Measurements from ENCODE around the gene GLI3. TPM values are rescaled to one million over a fixed set of nuclear protein-coding genes. Genes with fewer than 3 reads are reported as not detected.

GLI3 gene
- total RNA-seq, 1 donor from 2014 or later: 57.0 TPM

DNA sequence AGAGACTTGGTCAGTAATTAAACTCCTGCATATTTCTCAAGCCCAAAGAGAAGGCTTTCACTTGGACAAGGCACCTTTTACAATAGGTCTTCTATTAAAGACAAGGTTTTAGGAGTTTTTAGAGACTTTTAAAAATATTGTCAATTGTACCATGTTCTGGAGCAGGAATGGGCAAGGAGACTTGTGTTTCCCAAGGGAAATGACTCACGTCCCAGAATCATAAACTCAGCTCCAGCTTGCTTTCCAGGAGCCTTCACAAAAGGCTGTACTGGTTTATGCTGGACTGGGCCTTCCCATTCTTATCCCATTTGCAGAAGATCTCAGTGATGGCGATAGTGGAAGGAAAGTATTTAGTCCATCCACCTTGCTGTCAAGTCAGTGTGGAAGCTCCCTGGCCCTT lies 7.8 kb upstream of the GLI3 start:
- TF ChIP-seq CTCF (IDR thresholded peaks at IDR 0.05): no peak
- Mint-ChIP-seq H3K4me3 (ENCODE audit: unreplicated experiment) (no peak overlapping the region), H3K27me3 (ENCODE audit: unreplicated experiment) (no peaks in the 10 kb centered on the region), H3K36me3 (ENCODE audit: unreplicated experiment) (no peaks in the 10 kb centered on the region), H3K9me3 (ENCODE audit: unreplicated experiment) (no peaks in the 10 kb centered on the region), H3K27ac (ENCODE audit: unreplicated experiment) (no peak overlapping the region), H3K4me1 (ENCODE audit: unreplicated experiment) (peaks cover 28% of the 10 kb centered on the region)
- no peak for DNase-seq (ENCODE audit: extremely low spot score, unreplicated experiment)

GRCh38 chr7:42242381-42242780 lies 5.4 kb upstream of the GLI3 start:
- Mint-ChIP-seq H3K27ac (ENCODE audit: unreplicated experiment) (no peak overlapping the region), H3K27me3 (ENCODE audit: unreplicated experiment) (no peaks in the 10 kb centered on the region), H3K36me3 (ENCODE audit: unreplicated experiment) (no peaks in the 10 kb centered on the region), H3K9me3 (ENCODE audit: unreplicated experiment) (no peaks in the 10 kb centered on the region), H3K4me1 (ENCODE audit: unreplicated experiment) (peaks cover 42% of the 10 kb centered on the region), H3K4me3 (ENCODE audit: unreplicated experiment) (no peak overlapping the region)
- DNase-seq (ENCODE audit: extremely low spot score, unreplicated experiment): no peak
- no peak for TF ChIP-seq CTCF (IDR thresholded peaks at IDR 0.05)

GRCh38 chr7:42241424-42241823 lies 4.4 kb upstream of the GLI3 start:
- no peaks in the 10 kb centered on the region for H3K9me3 Mint-ChIP-seq (ENCODE audit: unreplicated experiment)
- H3K27ac Mint-ChIP-seq (ENCODE audit: unreplicated experiment): no peak overlapping the region
- H3K4me3 Mint-ChIP-seq (ENCODE audit: unreplicated experiment): no peak overlapping the region
- H3K4me1 Mint-ChIP-seq (ENCODE audit: unreplicated experiment): peaks cover 35% of the 10 kb centered on the region
- no peaks in the 10 kb centered on the region for H3K36me3 Mint-ChIP-seq (ENCODE audit: unreplicated experiment)
- H3K27me3 Mint-ChIP-seq (ENCODE audit: unreplicated experiment): no peaks in the 10 kb centered on the region
- TF ChIP-seq CTCF (IDR thresholded peaks at IDR 0.05): no peak
- DNase-seq (ENCODE audit: extremely low spot score, unreplicated experiment): no peak

GRCh38 chr7:42240416-42240815 lies 3.4 kb upstream of the GLI3 start:
- Mint-ChIP-seq H3K27me3 (ENCODE audit: unreplicated experiment) (no peaks in the 10 kb centered on the region), H3K4me1 (ENCODE audit: unreplicated experiment) (peaks cover 36% of the 10 kb centered on the region), H3K4me3 (ENCODE audit: unreplicated experiment) (no peak overlapping the region)

DNA sequence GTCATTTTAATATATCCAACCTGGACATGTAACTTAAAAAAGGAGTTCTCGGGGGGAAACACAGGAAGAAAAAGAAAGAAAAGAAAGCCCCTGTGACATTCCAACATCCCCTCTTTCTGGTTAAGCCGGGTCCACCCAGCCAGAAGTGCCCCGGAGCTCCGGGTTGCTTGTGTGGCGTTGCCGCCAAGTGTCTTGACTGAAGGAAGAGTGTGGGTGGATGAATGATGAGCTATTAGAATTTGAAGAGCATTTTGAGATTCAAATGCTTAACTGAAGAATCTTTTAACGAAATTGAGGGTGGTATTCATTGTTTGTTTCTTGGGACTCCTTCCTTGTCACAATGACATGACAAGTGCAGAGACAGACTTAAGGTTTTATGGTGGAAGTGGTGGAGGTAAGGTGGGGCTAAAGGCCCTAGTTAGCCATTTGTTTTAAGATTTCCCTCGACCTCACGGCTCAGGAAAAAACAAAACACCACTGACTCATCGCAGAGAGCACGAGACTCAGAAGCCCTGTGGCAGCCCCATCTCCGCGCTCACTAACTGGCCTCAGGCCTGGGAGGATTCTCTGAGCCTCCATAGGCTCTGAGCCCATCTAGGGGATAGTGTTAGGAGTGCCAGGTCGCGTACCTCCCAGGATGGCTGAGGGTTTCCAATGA lies 1.8 kb upstream of the GLI3 start:
- Mint-ChIP-seq H3K36me3 (ENCODE audit: unreplicated experiment) (no peaks in the 10 kb centered on the region), H3K4me3 (ENCODE audit: unreplicated experiment) (peak overlapping the region; percentile 81), H3K9me3 (ENCODE audit: unreplicated experiment) (no peaks in the 10 kb centered on the region), H3K4me1 (ENCODE audit: unreplicated experiment) (peaks cover 46% of the 10 kb centered on the region), H3K27me3 (ENCODE audit: unreplicated experiment) (no peaks in the 10 kb centered on the region), H3K27ac (ENCODE audit: unreplicated experiment) (peak overlapping the region; percentile 94)
- DNase-seq (ENCODE audit: extremely low spot score, unreplicated experiment): no peak
- no peak for TF ChIP-seq CTCF (IDR thresholded peaks at IDR 0.05)

More at GRCh38 chr7:42240416-42240815, 3.4 kb upstream of the GLI3 start:
- DNase-seq (ENCODE audit: extremely low spot score, unreplicated experiment): no peak
- Mint-ChIP-seq H3K36me3 (ENCODE audit: unreplicated experiment) (no peaks in the 10 kb centered on the region), H3K9me3 (ENCODE audit: unreplicated experiment) (no peaks in the 10 kb centered on the region), H3K27ac (ENCODE audit: unreplicated experiment) (no peak overlapping the region)
- no peak for TF ChIP-seq CTCF (IDR thresholded peaks at IDR 0.05)
